VCaP (cell line): ENCODE measurements around the gene ZC3H12C.

Experiments used
- H3K27ac ChIP-seq: fragments of 450-650 bp; 2 replicates; pipeline ENCODE4 v1.5.1; 2017
- TF ChIP-seq, protein P1 (sequence below): fragments of 450-650 bp; conservative IDR thresholded peaks from 2 replicates; pipeline ENCODE4 v1.5.1; 2017; ENCODE audit warnings: mild to moderate bottlenecking, moderate library complexity

Gene ZC3H12C

DNA sequence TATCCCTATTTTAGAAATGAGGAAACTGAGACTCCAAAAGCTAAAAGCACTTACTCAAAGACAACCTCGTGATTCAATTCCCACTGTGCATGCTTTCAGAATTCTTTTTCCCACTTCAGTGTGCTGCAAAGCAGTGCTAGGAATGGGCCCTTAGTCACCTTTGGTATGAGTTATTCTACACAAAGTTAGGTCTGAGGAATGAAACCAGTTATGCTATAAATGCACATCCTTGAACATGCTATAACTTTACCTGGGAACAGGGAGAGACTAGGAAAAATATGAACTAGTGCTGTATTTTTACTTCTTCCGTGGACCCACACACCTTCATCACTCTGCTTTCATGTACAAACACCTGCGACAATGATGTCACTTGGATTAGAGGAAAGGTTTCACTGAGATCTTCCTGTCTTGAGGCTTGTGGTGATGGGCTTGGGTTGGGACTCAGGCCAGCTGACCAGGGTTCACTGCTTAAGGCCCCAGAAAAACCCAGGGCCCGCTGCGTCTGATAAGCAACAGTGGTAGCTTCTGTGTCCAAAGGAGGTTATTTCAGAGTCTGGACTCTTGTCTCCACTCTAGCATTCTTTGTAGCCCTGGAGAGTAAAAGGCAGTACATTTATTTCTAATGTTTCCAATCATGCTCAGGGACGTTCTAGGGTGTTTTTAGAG, 81.6 kb downstream of the ZC3H12C start:
- TF ChIP-seq, protein P1, sequence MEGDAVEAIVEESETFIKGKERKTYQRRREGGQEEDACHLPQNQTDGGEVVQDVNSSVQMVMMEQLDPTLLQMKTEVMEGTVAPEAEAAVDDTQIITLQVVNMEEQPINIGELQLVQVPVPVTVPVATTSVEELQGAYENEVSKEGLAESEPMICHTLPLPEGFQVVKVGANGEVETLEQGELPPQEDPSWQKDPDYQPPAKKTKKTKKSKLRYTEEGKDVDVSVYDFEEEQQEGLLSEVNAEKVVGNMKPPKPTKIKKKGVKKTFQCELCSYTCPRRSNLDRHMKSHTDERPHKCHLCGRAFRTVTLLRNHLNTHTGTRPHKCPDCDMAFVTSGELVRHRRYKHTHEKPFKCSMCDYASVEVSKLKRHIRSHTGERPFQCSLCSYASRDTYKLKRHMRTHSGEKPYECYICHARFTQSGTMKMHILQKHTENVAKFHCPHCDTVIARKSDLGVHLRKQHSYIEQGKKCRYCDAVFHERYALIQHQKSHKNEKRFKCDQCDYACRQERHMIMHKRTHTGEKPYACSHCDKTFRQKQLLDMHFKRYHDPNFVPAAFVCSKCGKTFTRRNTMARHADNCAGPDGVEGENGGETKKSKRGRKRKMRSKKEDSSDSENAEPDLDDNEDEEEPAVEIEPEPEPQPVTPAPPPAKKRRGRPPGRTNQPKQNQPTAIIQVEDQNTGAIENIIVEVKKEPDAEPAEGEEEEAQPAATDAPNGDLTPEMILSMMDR = no peak
- no peak overlapping the region for H3K27ac ChIP-seq

DNA sequence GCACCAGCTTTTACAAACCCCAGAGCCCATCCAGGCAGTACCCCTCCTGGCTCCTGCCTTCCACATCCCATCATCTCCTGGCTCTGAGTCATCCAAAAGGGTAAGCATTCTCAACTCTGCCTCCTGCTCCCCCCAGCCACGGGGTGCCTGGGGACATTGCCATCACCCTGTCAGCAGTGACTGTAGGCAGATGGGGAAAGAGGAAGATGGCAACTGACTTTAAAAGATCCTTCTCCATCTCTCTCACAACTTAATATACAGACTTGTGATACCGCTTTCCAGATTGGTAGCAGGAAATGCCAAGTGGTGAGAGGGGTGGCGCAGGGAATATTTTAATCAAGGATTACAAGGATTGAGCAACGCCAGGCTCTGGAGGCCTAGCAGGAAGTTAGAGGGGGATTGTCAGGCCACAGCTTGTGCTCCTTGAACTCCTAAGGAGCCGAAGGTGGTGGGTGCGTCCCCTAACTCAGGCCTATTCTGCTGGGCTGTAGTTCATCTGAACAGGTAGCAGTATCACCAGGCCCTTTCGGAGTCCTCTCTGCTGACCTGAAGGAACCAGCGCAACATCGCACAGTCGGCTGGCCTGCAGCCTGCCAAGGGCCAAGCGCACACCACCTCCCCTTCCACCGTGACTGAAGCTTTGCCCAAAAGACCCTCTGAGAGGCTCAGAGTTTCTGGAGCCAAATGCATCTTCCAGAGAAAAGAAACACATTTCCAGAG, 83.3 kb downstream of the ZC3H12C start:
- TF ChIP-seq, protein P1 = no peak
- no peak overlapping the region for H3K27ac ChIP-seq

- no peak overlapping the region for H3K27ac ChIP-seq
- TF ChIP-seq, protein P1 = no peak
These were observed 83.9 kb downstream of the ZC3H12C start for GRCh38 chr11:110177086-110177456.

DNA sequence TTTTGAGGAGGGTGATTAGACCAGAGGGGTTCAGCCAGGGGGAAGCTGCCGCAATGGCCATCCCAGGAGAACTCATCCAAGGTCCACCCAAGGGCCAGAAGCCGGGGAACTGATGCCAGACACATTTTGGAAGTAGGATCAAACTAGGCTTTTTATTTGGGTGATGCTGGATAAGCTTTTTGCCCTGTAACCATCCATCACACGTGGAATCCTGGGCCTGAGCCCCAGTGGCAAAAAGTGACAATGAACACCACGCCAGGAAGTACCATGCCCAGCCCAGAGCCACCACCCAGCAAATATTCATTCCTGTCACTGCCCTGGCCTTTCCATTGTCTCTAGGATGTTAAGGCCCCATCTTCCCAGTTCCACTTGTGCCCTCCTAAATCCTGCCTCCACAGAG, 85.9 kb downstream of the ZC3H12C start:
- TF ChIP-seq, protein P1 = no peak
- H3K27ac ChIP-seq = no peak overlapping the region

DNA sequence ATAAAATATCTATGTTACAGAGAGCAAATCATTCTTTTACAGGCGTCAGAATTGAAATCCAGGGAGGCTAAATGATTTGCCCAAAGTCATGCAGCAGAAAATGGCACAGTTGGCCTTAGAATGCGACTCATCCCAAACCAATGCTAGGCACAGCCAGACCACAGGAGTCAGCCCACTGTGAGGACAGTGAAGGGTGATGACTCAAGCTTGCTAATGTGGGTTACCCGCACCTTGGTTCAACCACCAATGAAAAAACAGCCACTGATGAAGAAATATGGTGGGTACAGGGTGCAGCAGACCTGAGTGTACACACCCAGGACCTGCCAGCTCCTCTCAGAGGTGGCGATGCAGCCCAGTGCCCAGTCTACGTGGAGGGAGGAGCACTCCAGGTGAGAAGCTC, 89.7 kb downstream of the ZC3H12C start:
- H3K27ac ChIP-seq = no peak overlapping the region
- TF ChIP-seq, protein P1 = no peak

GRCh38 chr11:110184456-110184855, 91.3 kb downstream of the ZC3H12C start:
- TF ChIP-seq, protein P1 = no peak
- no peak overlapping the region for H3K27ac ChIP-seq

GRCh38 chr11:110185121-110185591, 92.0 kb downstream of the ZC3H12C start:
- H3K27ac ChIP-seq = no peak overlapping the region
- TF ChIP-seq, protein P1 = no peak
